K562 (cell line): Measurements from ENCODE around the gene TSPYL6. TPM values are rescaled to one million over a fixed set of nuclear protein-coding genes. Genes with fewer than 3 reads are reported as not detected.

ENCODE experiments used
- HDAC3 ChIP-seq: fragments of 450-650 bp; IDR thresholded peaks from 2 replicates; pipeline ENCODE4 v1.6.1; 2018; ENCODE audit warnings: borderline replicate concordance, mild to moderate bottlenecking, moderate library complexity; ENCODE audit not compliant: partially characterized antibody
- IFI16 ChIP-seq: fragments of 250-450 bp; sonication (Bioruptor Pico); IDR thresholded peaks from 2 replicates; pipeline ENCODE4 v2.1.2; 2022; ENCODE audit warnings: mild to moderate bottlenecking, inconsistent platforms
- KAT8 ChIP-seq: fragments of 450-650 bp; IDR thresholded peaks from 2 replicates; pipeline ENCODE4 v1.6.1; 2016; ENCODE audit warnings: low read depth, mild to moderate bottlenecking
- LCOR ChIP-seq: sonication (generic); formaldehyde crosslinking; IDR thresholded peaks from 2 replicates; pipeline ENCODE4 v1.8.0; 2022; ENCODE audit warnings: mild to moderate bottlenecking, missing genetic modification reagents
- MGA ChIP-seq: fragments of 450-650 bp; IDR thresholded peaks from 2 replicates; pipeline ENCODE4 v1.6.1; 2016; ENCODE audit warnings: mild to moderate bottlenecking, moderate library complexity
- NFIC ChIP-seq: fragments of 450-650 bp; IDR thresholded peaks from 2 replicates; pipeline ENCODE4 v1.6.1; 2017; ENCODE audit warnings: mild to moderate bottlenecking, inconsistent platforms
- NR2F6 ChIP-seq: fragments of 450-650 bp; formaldehyde crosslinking; IDR thresholded peaks from 2 replicates; pipeline ENCODE4 v1.4.0; 2020; ENCODE audit warnings: mild to moderate bottlenecking
- PRPF4 ChIP-seq: fragments of 200-400 bp; formaldehyde crosslinking; IDR thresholded peaks from one replicate; pipeline ENCODE4 v1.6.1; 2017; ENCODE audit warnings: low read length, low read depth, mild to moderate bottlenecking; ENCODE audit not compliant: insufficient read depth, poor library complexity, severe bottlenecking
- TAF9B ChIP-seq: fragments of 450-650 bp; IDR thresholded peaks from 2 replicates; pipeline ENCODE4 v1.6.1; 2018; ENCODE audit warnings: mild to moderate bottlenecking; ENCODE audit not compliant: partially characterized antibody
- ZNF512 ChIP-seq: IDR thresholded peaks from 2 replicates; pipeline ENCODE4 v1.6.1; 2016; ENCODE audit warnings: missing genetic modification characterization, missing compliant biosample characterization
- ZSCAN32 ChIP-seq: fragments of 450-650 bp; formaldehyde crosslinking; IDR thresholded peaks from 2 replicates; pipeline ENCODE4 v1.4.0; 2020; ENCODE audit warnings: mild to moderate bottlenecking, moderate library complexity
- polyA plus RNA-seq, 8 experiments: library from polyadenylated mRNA; depleted of rRNA in 4 of 8; stranded (reverse) in 5 of 8; unstranded in 3 of 8; fragments of >200 nt; fragmentation: Nextera tagmentation in 2 of 8; fragmentation: Illumina TruSeq in 1 of 8; extraction: Ambion mirVana in 2 of 8; extraction: Trizol in 1 of 8; gene quantifications; 2 replicates each; pipeline versions ENCODE4 v1.2.1 to v1.2.3, GENCODE V29; 2011 to 2014; ENCODE audit warnings: inconsistent platforms in 1 of 8, missing spikeins in 1 of 8
- total RNA-seq, 7 experiments: library from RNA; depleted of rRNA in 6 of 7; stranded (reverse); fragments of >200 nt in 6 of 7; fragmentation: Illumina TruSeq in 2 of 7; extraction: Trizol in 2 of 7; gene quantifications; 2 replicates each; pipeline versions ENCODE4 v1.2.1 to v1.2.3, GENCODE V29; 2011 to 2021; ENCODE audit warnings: low replicate concordance in 1 of 7
- TF ChIP-seq, protein P1 (sequence below): fragments of 450-650 bp; IDR thresholded peaks from 2 replicates; pipeline ENCODE4 v1.7.1; 2018; ENCODE audit warnings: mild to moderate bottlenecking, low read depth; ENCODE audit not compliant: partially characterized antibody

The TSPYL6 gene
- total and polyA plus RNA-seq, 9 of the 15 experiments (the other 6 are each of a cell fraction or from before 2014, with no cell fraction given): 1.5 to 10.1 (median 7.6) TPM

DNA sequence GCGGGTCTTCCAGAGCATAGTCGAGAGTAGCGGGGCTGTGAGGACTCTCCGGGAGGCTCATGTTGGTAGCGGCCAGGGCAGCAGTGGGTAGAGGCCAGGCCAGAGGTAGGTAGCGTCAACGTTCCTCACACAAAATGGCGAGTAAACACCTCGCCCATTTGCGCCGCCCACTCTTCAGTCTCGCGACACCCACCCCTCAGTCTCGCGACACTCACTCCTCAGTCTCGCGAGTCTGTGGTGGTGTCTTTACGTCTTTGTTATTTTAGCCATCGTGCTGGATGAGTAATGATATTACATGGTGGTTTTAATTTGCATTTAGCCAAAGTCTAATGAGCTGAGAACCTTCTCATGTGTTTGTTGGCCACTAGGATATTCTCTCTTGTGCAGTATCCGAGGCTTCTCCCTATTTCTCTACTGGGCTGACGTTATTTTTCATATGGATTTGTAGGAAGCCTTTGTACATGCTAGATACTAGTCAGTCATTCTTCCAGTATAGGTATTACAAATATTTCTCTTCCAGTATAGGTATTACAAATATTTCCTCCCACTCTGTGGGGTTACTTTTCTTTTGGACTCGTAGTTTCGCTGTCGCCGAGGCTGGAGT, at the start of gene TSPYL6 (continued):
- peak; percentile 34; the same call in 1 of the 2 replicates for TF ChIP-seq NFIC
- TF ChIP-seq TAF9B: peak; percentile 27
- no peak for TF ChIP-seq ZSCAN32 (CRISPR knock-in tag)
- TF ChIP-seq NR2F6: no peak
- TF ChIP-seq HDAC3: peak; percentile 74
- TF ChIP-seq ZNF512 (tag): no peak
- TF ChIP-seq MGA: peak; percentile 52
- TF ChIP-seq, protein P1, sequence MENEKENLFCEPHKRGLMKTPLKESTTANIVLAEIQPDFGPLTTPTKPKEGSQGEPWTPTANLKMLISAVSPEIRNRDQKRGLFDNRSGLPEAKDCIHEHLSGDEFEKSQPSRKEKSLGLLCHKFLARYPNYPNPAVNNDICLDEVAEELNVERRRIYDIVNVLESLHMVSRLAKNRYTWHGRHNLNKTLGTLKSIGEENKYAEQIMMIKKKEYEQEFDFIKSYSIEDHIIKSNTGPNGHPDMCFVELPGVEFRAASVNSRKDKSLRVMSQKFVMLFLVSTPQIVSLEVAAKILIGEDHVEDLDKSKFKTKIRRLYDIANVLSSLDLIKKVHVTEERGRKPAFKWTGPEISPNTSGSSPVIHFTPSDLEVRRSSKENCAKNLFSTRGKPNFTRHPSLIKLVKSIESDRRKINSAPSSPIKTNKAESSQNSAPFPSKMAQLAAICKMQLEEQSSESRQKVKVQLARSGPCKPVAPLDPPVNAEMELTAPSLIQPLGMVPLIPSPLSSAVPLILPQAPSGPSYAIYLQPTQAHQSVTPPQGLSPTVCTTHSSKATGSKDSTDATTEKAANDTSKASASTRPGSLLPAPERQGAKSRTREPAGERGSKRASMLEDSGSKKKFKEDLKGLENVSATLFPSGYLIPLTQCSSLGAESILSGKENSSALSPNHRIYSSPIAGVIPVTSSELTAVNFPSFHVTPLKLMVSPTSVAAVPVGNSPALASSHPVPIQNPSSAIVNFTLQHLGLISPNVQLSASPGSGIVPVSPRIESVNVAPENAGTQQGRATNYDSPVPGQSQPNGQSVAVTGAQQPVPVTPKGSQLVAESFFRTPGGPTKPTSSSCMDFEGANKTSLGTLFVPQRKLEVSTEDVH: no peak
- no peak for TF ChIP-seq PRPF4
- no peak for TF ChIP-seq IFI16 (CRISPR knock-in tag)
- no peak for TF ChIP-seq KAT8
- TF ChIP-seq LCOR (CRISPR knock-in tag): no peak
